ENCODE measurements around the gene RNF151.
"Not testable (repeated sequence)": the region's sequence is repeated elsewhere in the genome, so short reads cannot be mapped to it uniquely, and the experiment has no call there.

Gene RNF151

GRCh38 chr16:2009164-2009711 lies 42.6 kb downstream of the RNF151 start:
- Mint-ChIP-seq H3K27me3 (ENCODE audit: low read depth) (no peaks in the 10 kb centered on the region), H3K9me3 (no peaks in the 10 kb centered on the region), H3K4me3 (peak overlapping the region; percentile 84), H3K4me1 (ENCODE audit: low read depth) (peaks cover 26% of the 10 kb centered on the region), H3K27ac (peak overlapping the region; percentile 83), H3K36me3 (ENCODE audit: low read depth) (peaks cover 11% of the 10 kb centered on the region)

DNA sequence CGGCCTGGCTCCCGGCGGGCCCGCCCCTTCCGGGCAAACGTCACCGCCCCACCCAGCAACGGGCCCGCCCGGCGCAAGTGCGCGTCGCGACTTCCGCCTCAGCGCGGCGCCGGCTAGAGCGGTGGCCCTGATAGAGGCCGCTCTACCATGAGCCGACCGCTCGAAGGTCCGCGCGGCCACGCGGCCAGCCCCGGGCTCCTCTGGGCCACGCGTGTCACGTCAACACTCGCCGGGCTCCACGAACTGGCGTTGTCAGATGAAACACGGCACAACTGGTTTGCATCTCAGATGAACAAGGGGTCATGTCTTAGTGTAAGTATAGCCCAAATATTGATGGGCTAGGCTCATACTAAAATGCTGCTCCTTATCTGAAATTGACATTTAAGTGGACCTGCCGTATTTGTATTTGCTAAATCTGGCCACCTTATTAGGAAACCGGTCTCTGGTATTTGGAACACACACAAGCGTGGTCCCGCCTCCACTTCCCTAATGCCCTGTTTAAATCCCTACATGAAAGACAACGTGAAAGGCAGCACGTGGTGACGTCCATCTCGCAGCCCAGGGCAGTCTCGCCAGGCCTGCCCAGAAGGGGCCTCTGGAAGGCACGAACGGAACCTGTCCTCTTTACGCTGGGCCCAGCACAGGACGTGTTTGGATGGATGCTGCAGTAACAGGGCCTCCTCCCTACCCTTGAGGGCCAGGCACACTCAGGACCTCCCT lies 43.3 kb downstream of the RNF151 start, which contains the start of gene ZNF598:
ZNF598 (minus strand) TSS at position 31 of the 720 bp plus-strand sequence.
- no peaks in the 10 kb centered on the region for H3K27me3 Mint-ChIP-seq (ENCODE audit: low read depth)
- no peaks in the 10 kb centered on the region for H3K9me3 Mint-ChIP-seq
- H3K36me3 Mint-ChIP-seq (ENCODE audit: low read depth) = peaks cover 11% of the 10 kb centered on the region
- H3K4me1 Mint-ChIP-seq (ENCODE audit: low read depth) = peaks cover 26% of the 10 kb centered on the region
- H3K4me3 Mint-ChIP-seq = peak within 1 kb of the TSS; percentile 91
- H3K27ac Mint-ChIP-seq = peak within 1 kb of the TSS; percentile 95

DNA sequence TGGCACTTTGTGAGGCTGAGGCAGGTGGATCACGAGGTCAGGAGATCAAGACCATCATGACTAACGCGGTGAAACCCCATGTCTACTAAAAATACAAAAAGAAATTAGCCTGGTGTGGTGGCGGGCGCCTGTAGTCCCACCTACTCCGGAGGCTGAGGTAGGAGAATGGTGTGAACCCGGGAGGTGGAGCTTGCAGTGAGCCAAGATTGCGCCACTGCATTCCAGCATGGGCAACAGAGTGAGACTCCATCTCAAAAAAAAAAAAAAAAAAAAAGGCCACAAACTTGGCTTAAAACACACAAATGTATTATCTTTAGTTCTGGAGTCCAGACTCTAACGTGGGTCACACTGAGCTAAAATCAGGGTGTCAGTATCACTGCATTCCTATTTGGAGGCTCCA lies 45.1 kb downstream of the RNF151 start:
- H3K4me3 Mint-ChIP-seq; H3K27ac Mint-ChIP-seq; H3K9me3 Mint-ChIP-seq; H3K27me3 Mint-ChIP-seq (ENCODE audit: low read depth): not testable (repeated sequence)
- peaks cover 22% of the 10 kb centered on the region for H3K4me1 Mint-ChIP-seq (ENCODE audit: low read depth)
- H3K36me3 Mint-ChIP-seq (ENCODE audit: low read depth) = peaks cover 11% of the 10 kb centered on the region

GRCh38 chr16:2013527-2013926 lies 46.9 kb downstream of the RNF151 start:
- Mint-ChIP-seq H3K27ac (no peak overlapping the region), H3K9me3 (no peaks in the 10 kb centered on the region), H3K4me1 (ENCODE audit: low read depth) (peaks cover 8% of the 10 kb centered on the region), H3K36me3 (ENCODE audit: low read depth) (peaks cover 5% of the 10 kb centered on the region), H3K27me3 (ENCODE audit: low read depth) (peaks cover 5% of the 10 kb centered on the region), H3K4me3 (no peak overlapping the region)

DNA sequence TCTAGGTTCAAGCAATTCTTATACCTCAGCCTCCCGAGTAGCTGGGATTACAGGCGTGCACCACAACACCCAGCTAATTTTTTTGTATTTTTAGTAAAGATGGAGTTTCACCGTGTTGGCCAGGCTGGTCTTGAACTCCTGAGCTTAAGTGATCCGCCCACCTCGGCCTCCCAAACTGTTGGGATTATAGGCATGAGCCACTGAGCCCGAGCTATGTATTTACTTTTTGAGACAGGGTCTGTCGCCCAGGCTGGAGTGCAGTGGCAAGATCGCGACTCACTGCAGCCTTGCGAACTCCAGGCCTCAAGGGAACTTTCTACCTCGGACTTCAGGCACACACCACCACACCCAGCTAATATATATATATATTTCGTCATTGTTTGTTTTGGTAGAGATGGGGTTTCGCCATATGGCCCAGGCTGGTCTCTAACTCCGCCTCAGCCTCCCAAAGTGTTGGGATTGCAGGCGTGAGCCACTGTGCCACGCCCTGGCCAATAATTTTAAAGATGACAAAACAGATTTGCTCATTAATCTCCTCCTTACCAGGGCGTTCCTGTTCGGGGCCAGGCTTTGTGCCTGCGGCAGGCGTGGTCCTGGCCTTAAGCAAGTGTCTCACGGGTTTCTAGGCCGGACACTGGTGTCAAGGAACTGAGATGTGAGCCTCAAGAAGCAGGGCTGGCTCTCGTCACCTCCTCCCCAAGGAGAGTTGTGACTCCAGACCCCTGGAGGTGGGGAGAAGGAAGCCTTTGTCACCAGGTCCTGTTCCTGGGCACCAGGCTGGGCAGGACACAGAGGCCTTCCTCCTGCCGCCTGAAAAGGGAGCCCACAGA lies 48.7 kb downstream of the RNF151 start:
- no peak overlapping the region for H3K27ac Mint-ChIP-seq
- H3K4me1 Mint-ChIP-seq (ENCODE audit: low read depth) = peaks cover under 1% of the 10 kb centered on the region
- H3K36me3 Mint-ChIP-seq (ENCODE audit: low read depth) = no peaks in the 10 kb centered on the region
- H3K4me3 Mint-ChIP-seq = no peak overlapping the region
- H3K9me3 Mint-ChIP-seq = no peaks in the 10 kb centered on the region
- peaks cover 12% of the 10 kb centered on the region for H3K27me3 Mint-ChIP-seq (ENCODE audit: low read depth)

GRCh38 chr16:2015947-2016208 lies 49.2 kb downstream of the RNF151 start:
- H3K36me3 Mint-ChIP-seq (ENCODE audit: low read depth) = no peaks in the 10 kb centered on the region
- no peak overlapping the region for H3K4me3 Mint-ChIP-seq
- peaks cover 18% of the 10 kb centered on the region for H3K27me3 Mint-ChIP-seq (ENCODE audit: low read depth)
- no peak overlapping the region for H3K27ac Mint-ChIP-seq
- no peaks in the 10 kb centered on the region for H3K4me1 Mint-ChIP-seq (ENCODE audit: low read depth)
- H3K9me3 Mint-ChIP-seq = no peaks in the 10 kb centered on the region

GRCh38 chr16:2016407-2016922 lies 49.8 kb downstream of the RNF151 start:
- Mint-ChIP-seq H3K36me3 (ENCODE audit: low read depth) (no peaks in the 10 kb centered on the region), H3K27me3 (ENCODE audit: low read depth) (peaks cover 23% of the 10 kb centered on the region), H3K4me1 (ENCODE audit: low read depth) (no peaks in the 10 kb centered on the region), H3K4me3 (no peak overlapping the region), H3K27ac (no peak overlapping the region), H3K9me3 (no peaks in the 10 kb centered on the region)
